ENCODE measurements around the gene WNT9B. TPM values are rescaled to one million over a fixed set of nuclear protein-coding genes. Genes with fewer than 3 reads are reported as not detected.

WNT9B gene
- total RNA-seq, 1 donor, result 0.36 TPM

DNA sequence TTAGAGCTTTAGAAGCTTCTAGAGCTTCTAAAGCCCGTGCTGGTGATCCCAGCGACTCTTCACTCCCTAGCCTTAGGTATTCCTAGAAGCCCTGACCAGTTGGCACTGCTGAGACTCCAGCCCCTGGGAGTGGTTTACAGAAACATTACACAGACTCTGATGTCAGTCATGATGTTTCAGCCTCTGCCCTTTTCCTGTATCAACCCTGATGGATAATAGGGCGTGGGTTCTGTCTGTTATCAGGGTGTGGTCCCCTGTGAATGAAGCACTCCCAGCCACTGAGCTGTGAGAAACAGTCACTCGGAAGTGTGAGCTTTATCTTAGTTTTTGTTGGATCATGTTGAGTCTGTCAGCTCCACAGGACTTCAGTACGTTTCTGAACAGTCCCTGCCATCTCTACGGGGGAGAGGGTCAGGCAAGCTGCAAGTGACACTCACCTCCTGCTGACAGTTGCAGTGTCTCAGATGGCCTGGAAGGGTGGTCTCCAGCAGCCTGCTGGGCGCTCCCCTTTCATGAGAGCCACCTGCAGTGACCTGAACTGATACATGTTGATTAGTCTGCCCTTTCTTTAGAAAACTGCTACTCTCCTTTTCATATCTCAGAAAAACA is 84.4 kb downstream of the WNT9B start:
- Histone ChIP-seq H3K27me3 (ENCODE audit: insufficient read depth, low read length) (no peaks in the 10 kb centered on the region), H3K9me3 (ENCODE audit: low read depth, low read length) (no peaks in the 10 kb centered on the region), H3K4me1 (ENCODE audit: insufficient read depth, low read length) (no peaks in the 10 kb centered on the region), H3K79me2 (ENCODE audit: insufficient read depth, low read length) (peaks cover 7% of the 10 kb centered on the region), H3K36me3 (ENCODE audit: insufficient read depth, low read length) (peaks cover 96% of the 10 kb centered on the region), H4K20me1 (ENCODE audit: insufficient read depth, low read length) (peaks cover 19% of the 10 kb centered on the region), H3K4me2 (ENCODE audit: insufficient read depth, low read length) (no peak overlapping the region), H3K4me3 (ENCODE audit: insufficient read depth, low read length) (no peak overlapping the region), H2AFZ (ENCODE audit: low read length) (no peak overlapping the region), H3K27ac (ENCODE audit: low read depth, low read length) (no peak overlapping the region)
- TF ChIP-seq, protein P1, sequence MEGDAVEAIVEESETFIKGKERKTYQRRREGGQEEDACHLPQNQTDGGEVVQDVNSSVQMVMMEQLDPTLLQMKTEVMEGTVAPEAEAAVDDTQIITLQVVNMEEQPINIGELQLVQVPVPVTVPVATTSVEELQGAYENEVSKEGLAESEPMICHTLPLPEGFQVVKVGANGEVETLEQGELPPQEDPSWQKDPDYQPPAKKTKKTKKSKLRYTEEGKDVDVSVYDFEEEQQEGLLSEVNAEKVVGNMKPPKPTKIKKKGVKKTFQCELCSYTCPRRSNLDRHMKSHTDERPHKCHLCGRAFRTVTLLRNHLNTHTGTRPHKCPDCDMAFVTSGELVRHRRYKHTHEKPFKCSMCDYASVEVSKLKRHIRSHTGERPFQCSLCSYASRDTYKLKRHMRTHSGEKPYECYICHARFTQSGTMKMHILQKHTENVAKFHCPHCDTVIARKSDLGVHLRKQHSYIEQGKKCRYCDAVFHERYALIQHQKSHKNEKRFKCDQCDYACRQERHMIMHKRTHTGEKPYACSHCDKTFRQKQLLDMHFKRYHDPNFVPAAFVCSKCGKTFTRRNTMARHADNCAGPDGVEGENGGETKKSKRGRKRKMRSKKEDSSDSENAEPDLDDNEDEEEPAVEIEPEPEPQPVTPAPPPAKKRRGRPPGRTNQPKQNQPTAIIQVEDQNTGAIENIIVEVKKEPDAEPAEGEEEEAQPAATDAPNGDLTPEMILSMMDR (IDR thresholded peaks at IDR 0.05; ENCODE audit: extremely low read depth, low read depth, low read length), result no peak
- DNase-seq (ENCODE audit: insufficient read length, low spot score, missing footprints), result peak; percentile 79

Small RNAs within 50 kb of the gene (small RNA-seq; reads per million reads assigned to genes)
- not detected for gene RNU6ATAC3P

Other genes starting within 250 kb of the WNT9B start
- 0.88 and 1.1 TPM in 2 replicates for gene WNT3, start 32.9 kb upstream of the WNT9B start, total RNA-seq
- 43.9 and 44.9 TPM in 2 replicates for gene GOSR2, start 71.6 kb downstream of the WNT9B start, total RNA-seq
- not detected in 2 replicates for gene RPRML, start 127.7 kb downstream of the WNT9B start, total RNA-seq

Measured in osteoblast (primary cell).